K562 (cell line): ENCODE results near the gene HSD11B1L. TPM values are rescaled to one million over a fixed set of nuclear protein-coding genes. Genes with fewer than 3 reads are reported as not detected.

Experiments
- CHAMP1 ChIP-seq: fragments of 450-650 bp; IDR thresholded peaks from 2 replicates; pipeline ENCODE4 v1.6.1; 2016; ENCODE audit warnings: mild to moderate bottlenecking
- ELF2 ChIP-seq: fragments of 250-450 bp; sonication (Bioruptor Pico); IDR thresholded peaks from 2 replicates; pipeline ENCODE4 v1.5.0; 2021; ENCODE audit warnings: mild to moderate bottlenecking
- FIP1L1 ChIP-seq: fragments of 200-400 bp; formaldehyde crosslinking; IDR thresholded peaks from 2 replicates; pipeline ENCODE4 v1.6.1; 2018; ENCODE audit warnings: mild to moderate bottlenecking, low read depth, low read length; ENCODE audit not compliant: poor library complexity, severe bottlenecking
- GTF2F1 ChIP-seq: IDR thresholded peaks from 2 replicates; pipeline ENCODE4 v1.6.1; 2011; ENCODE audit warnings: low read depth, low read length, improper control_type of control experiment
- HCFC1 ChIP-seq: IDR thresholded peaks from 2 replicates; pipeline ENCODE4 v1.6.1; 2012; ENCODE audit warnings: low read depth, low read length, improper control_type of control experiment
- HLTF ChIP-seq: fragments of 450-650 bp; IDR thresholded peaks from 2 replicates; pipeline ENCODE4 v1.6.1; 2016
- MXI1 ChIP-seq: IDR thresholded peaks from 2 replicates; pipeline ENCODE4 v1.6.1; 2011; ENCODE audit warnings: low read depth, mild to moderate bottlenecking, improper control_type of control experiment, low read length
- MYNN ChIP-seq, 2 experiments: sonication (generic); formaldehyde crosslinking in 1 of 2; IDR thresholded peaks; 2 replicates each; pipeline versions ENCODE4 v1.5.0 to v1.6.1; 2016 to 2020; ENCODE audit warnings: antibody characterized with exemption in 1 of 2, missing genetic modification reagents in 1 of 2
- NR3C1 ChIP-seq: sonication (generic); formaldehyde crosslinking; IDR thresholded peaks from 2 replicates; pipeline ENCODE4 v1.8.1; 2022; ENCODE audit warnings: missing genetic modification reagents
- PHF8 ChIP-seq: fragments of 200-600 bp; sonication (generic); IDR thresholded peaks from 2 replicates; pipeline ENCODE4 v1.6.1; 2012; ENCODE audit warnings: mixed run types, mild to moderate bottlenecking, inconsistent platforms, low read length, moderate library complexity, borderline replicate concordance
- SIN3B ChIP-seq: fragments of 450-650 bp; IDR thresholded peaks from 2 replicates; pipeline ENCODE4 v1.6.1; 2017; ENCODE audit warnings: low read depth, mild to moderate bottlenecking, moderate library complexity
- TAF1 ChIP-seq: IDR thresholded peaks from 2 replicates; pipeline ENCODE4 v1.6.1; 2011; ENCODE audit warnings: mild to moderate bottlenecking, low read length, moderate library complexity; ENCODE audit not compliant: insufficient read depth, control insufficient read depth, severe bottlenecking; ENCODE audit errors: extremely low read depth
- VEZF1 ChIP-seq: fragments of 200-800 bp; sonication (Bioruptor generic); IDR thresholded peaks from 2 replicates; pipeline ENCODE4 v1.6.1; 2017; ENCODE audit warnings: missing genetic modification characterization, missing compliant biosample characterization
- polyA plus RNA-seq, 8 experiments: library from polyadenylated mRNA; depleted of rRNA in 4 of 8; stranded (reverse) in 5 of 8; unstranded in 3 of 8; fragments of >200 nt; fragmentation: Nextera tagmentation in 2 of 8; fragmentation: Illumina TruSeq in 1 of 8; extraction: Ambion mirVana in 2 of 8; extraction: Trizol in 1 of 8; gene quantifications; 2 replicates each; pipeline versions ENCODE4 v1.2.1 to v1.2.3, GENCODE V29; 2011 to 2014; ENCODE audit warnings: inconsistent platforms in 1 of 8, missing spikeins in 1 of 8
- total RNA-seq, 7 experiments: library from RNA; depleted of rRNA in 6 of 7; stranded (reverse); fragments of >200 nt in 6 of 7; fragmentation: Illumina TruSeq in 2 of 7; extraction: Trizol in 2 of 7; gene quantifications; 2 replicates each; pipeline versions ENCODE4 v1.2.1 to v1.2.3, GENCODE V29; 2011 to 2021; ENCODE audit warnings: low replicate concordance in 1 of 7
- TF ChIP-seq, protein P1 (sequence below): fragments of 450-650 bp; conservative IDR thresholded peaks from 2 replicates; pipeline ENCODE4 v1.6.1; 2016; ENCODE audit warnings: missing genetic modification characterization, low read depth, mild to moderate bottlenecking, control low read depth, missing compliant biosample characterization
- TF ChIP-seq, protein P2 (sequence below): fragments of 250-450 bp; sonication (Bioruptor Pico); IDR thresholded peaks from 2 replicates; pipeline ENCODE4 v1.8.0; 2021; ENCODE audit warnings: moderate library complexity, mild to moderate bottlenecking, inconsistent platforms
- TF ChIP-seq, protein P3 (sequence below): fragments of 450-650 bp; IDR thresholded peaks from 2 replicates; pipeline ENCODE4 v1.6.1; 2016
- TF ChIP-seq, protein P4 (sequence below): IDR thresholded peaks from 2 replicates; pipeline ENCODE4 v1.6.1; 2011; ENCODE audit not compliant: insufficient read length; ENCODE audit errors: extremely low read depth

HSD11B1L gene
- total and polyA plus RNA-seq, 9 of the 15 experiments (the other 6 are each of a cell fraction or from before 2014, with no cell fraction given): 0.31 to 7.7 (median 2.3) TPM

DNA sequence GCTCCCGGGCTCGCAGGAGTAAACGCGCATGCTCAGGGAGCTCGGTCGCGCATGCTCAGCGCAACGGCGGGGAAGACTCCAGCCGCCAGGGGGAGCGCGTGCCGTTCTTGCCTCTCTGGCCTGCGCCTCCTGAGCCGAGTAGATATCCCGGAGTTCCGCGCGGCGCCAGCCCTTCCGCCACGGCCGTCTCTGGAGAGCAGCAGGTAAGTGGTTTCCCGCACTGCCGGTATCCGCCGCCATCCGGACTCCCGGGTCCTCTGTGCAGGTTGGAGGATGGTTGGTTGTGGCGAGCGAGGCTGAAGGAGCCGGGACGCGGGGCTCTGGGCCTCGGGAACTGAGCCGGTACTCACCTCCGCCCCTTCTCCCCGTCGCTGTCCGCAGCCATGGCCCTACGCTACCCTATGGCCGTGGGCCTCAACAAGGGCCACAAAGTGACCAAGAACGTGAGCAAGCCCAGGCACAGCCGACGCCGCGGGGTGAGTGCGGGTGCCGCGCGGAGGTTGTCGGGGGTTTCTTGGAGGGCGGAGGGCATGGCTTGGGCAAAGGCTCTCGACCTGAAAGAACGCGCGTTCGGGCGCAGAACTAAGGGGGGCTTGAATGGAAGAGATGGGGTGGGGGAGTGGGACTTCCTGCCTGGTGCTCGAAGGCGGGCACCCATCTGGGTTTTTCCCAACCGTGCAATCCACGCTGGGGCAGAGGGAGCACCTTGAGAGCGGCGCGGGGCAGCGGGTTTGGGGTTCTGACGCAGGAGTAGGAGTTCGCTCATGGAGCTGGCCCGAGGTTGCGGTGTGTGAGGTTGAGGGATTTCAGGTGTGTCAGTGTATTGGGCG lies 9.5 kb downstream of the HSD11B1L start, which contains the start of gene RPL36 (continued):
- TF ChIP-seq TAF1 (peak; percentile 100), HLTF (peak; percentile 61; the same call in 1 of the 2 replicates), CHAMP1 (no peak), ELF2 (CRISPR knock-in tag) (peak; percentile 80), SIN3B (peak; percentile 72), HCFC1 (peak; percentile 79), VEZF1 (CRISPR knock-in tag) (peak; percentile 57; the same call in 1 of the 2 replicates), PHF8 (peak; percentile 98), MYNN (IDR thresholded peaks at IDR 0.05) (no peak), MYNN (CRISPR knock-in tag; IDR thresholded peaks at IDR 0.05) (no peak), NR3C1 (CRISPR knock-in tag) (no peak), GTF2F1 (peak; percentile 98), MXI1 (0 out of 2 replicates have a peak, but pooled peaks have one; percentile 11), FIP1L1 (peak; percentile 100)
- TF ChIP-seq, protein P1, sequence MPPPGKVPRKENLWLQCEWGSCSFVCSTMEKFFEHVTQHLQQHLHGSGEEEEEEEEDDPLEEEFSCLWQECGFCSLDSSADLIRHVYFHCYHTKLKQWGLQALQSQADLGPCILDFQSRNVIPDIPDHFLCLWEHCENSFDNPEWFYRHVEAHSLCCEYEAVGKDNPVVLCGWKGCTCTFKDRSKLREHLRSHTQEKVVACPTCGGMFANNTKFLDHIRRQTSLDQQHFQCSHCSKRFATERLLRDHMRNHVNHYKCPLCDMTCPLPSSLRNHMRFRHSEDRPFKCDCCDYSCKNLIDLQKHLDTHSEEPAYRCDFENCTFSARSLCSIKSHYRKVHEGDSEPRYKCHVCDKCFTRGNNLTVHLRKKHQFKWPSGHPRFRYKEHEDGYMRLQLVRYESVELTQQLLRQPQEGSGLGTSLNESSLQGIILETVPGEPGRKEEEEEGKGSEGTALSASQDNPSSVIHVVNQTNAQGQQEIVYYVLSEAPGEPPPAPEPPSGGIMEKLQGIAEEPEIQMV (tag): no peak
- TF ChIP-seq, protein P2, sequence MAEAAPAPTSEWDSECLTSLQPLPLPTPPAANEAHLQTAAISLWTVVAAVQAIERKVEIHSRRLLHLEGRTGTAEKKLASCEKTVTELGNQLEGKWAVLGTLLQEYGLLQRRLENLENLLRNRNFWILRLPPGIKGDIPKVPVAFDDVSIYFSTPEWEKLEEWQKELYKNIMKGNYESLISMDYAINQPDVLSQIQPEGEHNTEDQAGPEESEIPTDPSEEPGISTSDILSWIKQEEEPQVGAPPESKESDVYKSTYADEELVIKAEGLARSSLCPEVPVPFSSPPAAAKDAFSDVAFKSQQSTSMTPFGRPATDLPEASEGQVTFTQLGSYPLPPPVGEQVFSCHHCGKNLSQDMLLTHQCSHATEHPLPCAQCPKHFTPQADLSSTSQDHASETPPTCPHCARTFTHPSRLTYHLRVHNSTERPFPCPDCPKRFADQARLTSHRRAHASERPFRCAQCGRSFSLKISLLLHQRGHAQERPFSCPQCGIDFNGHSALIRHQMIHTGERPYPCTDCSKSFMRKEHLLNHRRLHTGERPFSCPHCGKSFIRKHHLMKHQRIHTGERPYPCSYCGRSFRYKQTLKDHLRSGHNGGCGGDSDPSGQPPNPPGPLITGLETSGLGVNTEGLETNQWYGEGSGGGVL (CRISPR knock-in tag): no peak
- TF ChIP-seq, protein P3, sequence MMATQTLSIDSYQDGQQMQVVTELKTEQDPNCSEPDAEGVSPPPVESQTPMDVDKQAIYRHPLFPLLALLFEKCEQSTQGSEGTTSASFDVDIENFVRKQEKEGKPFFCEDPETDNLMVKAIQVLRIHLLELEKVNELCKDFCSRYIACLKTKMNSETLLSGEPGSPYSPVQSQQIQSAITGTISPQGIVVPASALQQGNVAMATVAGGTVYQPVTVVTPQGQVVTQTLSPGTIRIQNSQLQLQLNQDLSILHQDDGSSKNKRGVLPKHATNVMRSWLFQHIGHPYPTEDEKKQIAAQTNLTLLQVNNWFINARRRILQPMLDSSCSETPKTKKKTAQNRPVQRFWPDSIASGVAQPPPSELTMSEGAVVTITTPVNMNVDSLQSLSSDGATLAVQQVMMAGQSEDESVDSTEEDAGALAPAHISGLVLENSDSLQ: no peak
- TF ChIP-seq, protein P4, sequence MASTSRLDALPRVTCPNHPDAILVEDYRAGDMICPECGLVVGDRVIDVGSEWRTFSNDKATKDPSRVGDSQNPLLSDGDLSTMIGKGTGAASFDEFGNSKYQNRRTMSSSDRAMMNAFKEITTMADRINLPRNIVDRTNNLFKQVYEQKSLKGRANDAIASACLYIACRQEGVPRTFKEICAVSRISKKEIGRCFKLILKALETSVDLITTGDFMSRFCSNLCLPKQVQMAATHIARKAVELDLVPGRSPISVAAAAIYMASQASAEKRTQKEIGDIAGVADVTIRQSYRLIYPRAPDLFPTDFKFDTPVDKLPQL: peak; percentile 94
